KOPT-K1 (cell line): ENCODE data around the gene PCSK4.
A peak's percentile ranks its signal among the peaks of the same experiment; 100 is the strongest.
"Not testable (repeated sequence)": the region's sequence is repeated elsewhere in the genome, so short reads cannot be mapped to it uniquely, and the experiment has no call there.

ENCODE experiments used
- H3K27ac ChIP-seq: fragments of 200-600 bp; sonication (generic); 2 replicates; pipeline ENCODE4 v1.5.1; 2016; ENCODE audit warnings: antibody characterized with exemption, mild to moderate bottlenecking, low read depth, low read length; ENCODE audit not compliant: poor library complexity, severe bottlenecking
- H3K36me3 ChIP-seq: fragments of 200-600 bp; sonication (generic); 2 replicates; pipeline ENCODE4 v1.5.1; 2017; ENCODE audit warnings: antibody characterized with exemption, mild to moderate bottlenecking, low read length, moderate library complexity; ENCODE audit not compliant: insufficient read depth
- H3K9me3 ChIP-seq: fragments of 200-600 bp; sonication (generic); 2 replicates; pipeline ENCODE4 v1.5.1; 2017; ENCODE audit warnings: antibody characterized with exemption, low read length, mild to moderate bottlenecking; ENCODE audit not compliant: insufficient read depth, poor library complexity, severe bottlenecking

Gene PCSK4

GRCh38 chr19:1490311-1491113, at the start of gene PCSK4:
Gene PCSK4 (minus strand): TSS chr19:1490350. CDS start chr19:1490346, 4 bp downstream.
- no peaks in the 10 kb centered on the region for H3K36me3 ChIP-seq
- H3K9me3 ChIP-seq: no peaks in the 10 kb centered on the region
- peak within 1 kb of the TSS; percentile 75 for H3K27ac ChIP-seq

GRCh38 chr19:1539749-1540148, 49.6 kb upstream of the PCSK4 start:
- not testable (repeated sequence) for H3K27ac ChIP-seq, H3K9me3 ChIP-seq, H3K36me3 ChIP-seq

GRCh38 chr19:1538978-1539377, 48.8 kb upstream of the PCSK4 start:
- Histone ChIP-seq H3K27ac (no peak overlapping the region), H3K9me3 (no peaks in the 10 kb centered on the region), H3K36me3 (no peaks in the 10 kb centered on the region)

- not testable (repeated sequence) for H3K9me3 ChIP-seq
These were observed 45.5 kb upstream of the PCSK4 start for GRCh38 chr19:1535699-1536098.

GRCh38 chr19:1534972-1535371, 44.8 kb upstream of the PCSK4 start:
- no peaks in the 10 kb centered on the region for H3K9me3 ChIP-seq
- H3K27ac ChIP-seq: no peak overlapping the region
- no peaks in the 10 kb centered on the region for H3K36me3 ChIP-seq

More at GRCh38 chr19:1535699-1536098, 45.5 kb upstream of the PCSK4 start:
- H3K27ac ChIP-seq, H3K36me3 ChIP-seq: not testable (repeated sequence)

GRCh38 chr19:1533510-1534150, 43.5 kb upstream of the PCSK4 start:
- no peaks in the 10 kb centered on the region for H3K9me3 ChIP-seq
- H3K27ac ChIP-seq: no peak overlapping the region
- no peaks in the 10 kb centered on the region for H3K36me3 ChIP-seq

- H3K36me3 ChIP-seq: no peaks in the 10 kb centered on the region
- H3K9me3 ChIP-seq: no peaks in the 10 kb centered on the region
- H3K27ac ChIP-seq: no peak overlapping the region
These were observed 41.9 kb upstream of the PCSK4 start for GRCh38 chr19:1532003-1532402.

GRCh38 chr19:1531587-1531986, 41.4 kb upstream of the PCSK4 start:
- no peak overlapping the region for H3K27ac ChIP-seq
- no peaks in the 10 kb centered on the region for H3K9me3 ChIP-seq
- no peaks in the 10 kb centered on the region for H3K36me3 ChIP-seq

- not testable (repeated sequence) for H3K9me3 ChIP-seq, H3K36me3 ChIP-seq, H3K27ac ChIP-seq
These were observed 40.7 kb upstream of the PCSK4 start for GRCh38 chr19:1530856-1531255.

GRCh38 chr19:1529430-1529816, 39.3 kb upstream of the PCSK4 start:
- no peak overlapping the region for H3K27ac ChIP-seq
- no peaks in the 10 kb centered on the region for H3K9me3 ChIP-seq
- no peaks in the 10 kb centered on the region for H3K36me3 ChIP-seq

GRCh38 chr19:1528596-1529429, 38.7 kb upstream of the PCSK4 start:
- Histone ChIP-seq H3K36me3 (no peaks in the 10 kb centered on the region), H3K9me3 (no peaks in the 10 kb centered on the region), H3K27ac (no peak overlapping the region)

- no peaks in the 10 kb centered on the region for H3K36me3 ChIP-seq
- no peak overlapping the region for H3K27ac ChIP-seq
- H3K9me3 ChIP-seq: no peaks in the 10 kb centered on the region
These were observed 37.6 kb upstream of the PCSK4 start for GRCh38 chr19:1527650-1528309.

GRCh38 chr19:1526979-1527649, 37.0 kb upstream of the PCSK4 start:
- no peak overlapping the region for H3K27ac ChIP-seq
- no peaks in the 10 kb centered on the region for H3K36me3 ChIP-seq
- no peaks in the 10 kb centered on the region for H3K9me3 ChIP-seq

- no peak overlapping the region for H3K27ac ChIP-seq
- H3K36me3 ChIP-seq: no peaks in the 10 kb centered on the region
- no peaks in the 10 kb centered on the region for H3K9me3 ChIP-seq
These were observed 36.1 kb upstream of the PCSK4 start for GRCh38 chr19:1526066-1526778.
